ENCODE results near the gene RNPC3.
"Not testable (repeated sequence)": the region's sequence is repeated elsewhere in the genome, so short reads cannot be mapped to it uniquely, and the experiment has no call there.

- TF ChIP-seq CTCF (IDR thresholded peaks at IDR 0.05); JUN (IDR thresholded peaks at IDR 0.05); ELK1 (IDR thresholded peaks at IDR 0.05; ENCODE audit: low read depth, low read length); POLR2A (IDR thresholded peaks at IDR 0.05; ENCODE audit: low read length); EP300 (IDR thresholded peaks at IDR 0.05); FOSL2 (IDR thresholded peaks at IDR 0.05); FOSL2 (CRISPR knock-in tag; IDR thresholded peaks at IDR 0.05); GATA3 (IDR thresholded peaks at IDR 0.05; ENCODE audit: borderline replicate concordance); MAFK (IDR thresholded peaks at IDR 0.05; ENCODE audit: partially characterized antibody); HDAC2 (IDR thresholded peaks at IDR 0.05); PHF8 (IDR thresholded peaks at IDR 0.05; ENCODE audit: borderline replicate concordance, low read depth); MYC (IDR thresholded peaks at IDR 0.05; ENCODE audit: borderline replicate concordance, low read length): not testable (repeated sequence)
- TF ChIP-seq, protein P1, sequence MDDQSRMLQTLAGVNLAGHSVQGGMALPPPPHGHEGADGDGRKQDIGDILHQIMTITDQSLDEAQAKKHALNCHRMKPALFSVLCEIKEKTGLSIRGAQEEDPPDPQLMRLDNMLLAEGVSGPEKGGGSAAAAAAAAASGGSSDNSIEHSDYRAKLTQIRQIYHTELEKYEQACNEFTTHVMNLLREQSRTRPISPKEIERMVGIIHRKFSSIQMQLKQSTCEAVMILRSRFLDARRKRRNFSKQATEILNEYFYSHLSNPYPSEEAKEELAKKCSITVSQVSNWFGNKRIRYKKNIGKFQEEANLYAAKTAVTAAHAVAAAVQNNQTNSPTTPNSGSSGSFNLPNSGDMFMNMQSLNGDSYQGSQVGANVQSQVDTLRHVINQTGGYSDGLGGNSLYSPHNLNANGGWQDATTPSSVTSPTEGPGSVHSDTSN (IDR thresholded peaks at IDR 0.05): not testable (repeated sequence)
- TF ChIP-seq, protein P2, sequence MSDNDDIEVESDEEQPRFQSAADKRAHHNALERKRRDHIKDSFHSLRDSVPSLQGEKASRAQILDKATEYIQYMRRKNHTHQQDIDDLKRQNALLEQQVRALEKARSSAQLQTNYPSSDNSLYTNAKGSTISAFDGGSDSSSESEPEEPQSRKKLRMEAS (IDR thresholded peaks at IDR 0.05): not testable (repeated sequence)
These were observed 45.8 kb downstream of the RNPC3 start, which contains the start of gene AMY2B for GRCh38 chr1:103571289-103571688.
